ENCODE results near the gene RXRB.

Gene RXRB

DNA sequence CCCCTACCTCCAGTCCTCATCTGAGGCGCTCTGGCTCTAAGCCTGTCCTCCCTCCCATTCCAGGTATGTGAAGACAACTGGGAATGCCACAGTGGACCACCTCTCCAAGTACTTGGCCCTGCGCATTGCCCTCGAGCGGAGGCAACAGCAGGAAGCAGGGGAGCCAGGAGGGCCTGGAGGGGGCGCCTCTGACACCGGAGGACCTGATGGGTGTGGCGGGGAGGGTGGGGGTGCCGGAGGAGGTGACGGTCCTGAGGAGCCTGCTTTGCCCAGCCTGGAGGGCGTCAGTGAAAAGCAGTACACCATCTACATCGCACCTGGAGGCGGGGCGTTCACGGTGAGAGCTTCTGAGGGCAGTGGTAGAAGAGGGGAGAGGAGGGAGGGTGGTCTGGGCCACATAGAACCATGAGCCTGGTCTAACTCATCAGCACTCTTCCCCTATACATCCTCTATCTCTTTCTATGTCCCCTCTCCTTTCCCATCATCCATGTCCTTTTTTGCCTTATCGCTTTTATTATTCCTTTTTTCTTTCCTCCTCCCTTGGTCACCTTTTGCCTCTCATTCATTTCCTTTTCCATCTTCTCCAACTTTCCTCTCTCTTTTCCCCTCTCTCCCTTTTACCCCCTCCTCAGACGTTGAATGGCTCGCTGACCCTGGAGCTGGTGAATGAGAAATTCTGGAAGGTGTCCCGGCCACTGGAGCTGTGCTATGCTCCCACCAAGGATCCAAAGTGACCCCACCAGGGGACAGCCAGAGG lies 11.4 kb upstream of the RXRB start:
- DNase-seq (ENCODE audit: low read depth in 2 of 2) = no peak

GRCh38 chr6:33211136-33211535 lies 10.7 kb upstream of the RXRB start:
- no peak for DNase-seq (ENCODE audit: low read depth in 2 of 2)

DNA sequence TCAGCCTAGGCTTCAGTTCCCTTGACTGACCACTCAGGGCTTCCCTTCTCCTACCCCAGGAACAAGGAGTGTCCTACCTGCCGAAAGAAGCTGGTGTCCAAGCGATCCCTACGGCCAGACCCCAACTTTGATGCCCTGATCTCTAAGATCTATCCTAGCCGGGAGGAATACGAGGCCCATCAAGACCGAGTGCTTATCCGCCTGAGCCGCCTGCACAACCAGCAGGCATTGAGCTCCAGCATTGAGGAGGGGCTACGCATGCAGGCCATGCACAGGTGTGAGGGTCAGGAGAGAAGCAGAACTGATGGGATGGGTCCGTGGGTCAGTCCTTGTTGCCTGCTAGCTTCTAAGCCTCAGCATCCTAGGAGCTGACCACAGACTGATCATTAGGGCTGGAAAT lies 9.4 kb upstream of the RXRB start:
- DNase-seq (ENCODE audit: low read depth in 2 of 2) = no peak

GRCh38 chr6:33208091-33208967 lies 7.9 kb upstream of the RXRB start, which contains the start of gene RING1:
Gene RING1, plus strand, starts transcription at chr6:33208500. Its CDS starts 323 bp downstream, at chr6:33208823.
- DNase-seq (ENCODE audit: low read depth in 2 of 2) = peak; percentile 70 to 81

GRCh38 chr6:33207552-33208090 lies 7.2 kb upstream of the RXRB start:
- no peak for DNase-seq (ENCODE audit: low read depth in 2 of 2)

DNA sequence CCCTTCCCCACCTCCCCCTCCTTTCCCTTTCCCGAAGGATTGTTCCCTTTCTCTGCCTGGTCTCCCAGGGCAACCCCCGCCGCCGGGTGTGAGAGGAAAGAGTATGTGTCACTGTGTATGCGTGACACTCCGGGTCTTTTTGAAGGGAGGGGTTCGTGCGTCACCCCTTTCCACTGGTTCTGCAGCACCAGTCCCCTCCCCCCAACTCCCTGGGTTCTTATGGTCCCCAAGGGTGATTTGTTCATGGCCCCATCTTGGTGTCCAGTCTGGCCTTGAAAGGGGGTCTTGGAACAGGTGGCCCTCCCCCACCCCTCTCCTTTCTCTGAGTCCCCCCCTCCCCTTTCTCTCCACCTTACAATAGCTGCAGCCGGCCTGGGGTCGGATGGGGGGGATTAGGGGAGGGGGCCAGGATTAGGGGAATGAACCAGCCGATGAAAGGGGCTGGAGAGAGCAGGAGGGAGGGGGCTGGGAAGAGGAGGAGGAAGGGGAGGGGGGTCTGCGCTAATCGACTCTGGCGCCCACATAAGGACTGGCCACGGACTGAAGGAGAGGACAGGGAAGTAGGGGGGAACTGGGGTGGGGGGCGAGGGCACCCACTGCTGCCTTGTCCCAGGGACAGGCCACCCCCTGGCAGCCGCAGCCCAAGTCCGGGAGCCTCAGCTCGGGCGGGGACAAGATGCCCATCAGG lies 6.5 kb upstream of the RXRB start:
- DNase-seq (ENCODE audit: low read depth in 2 of 2) = no peak

- no peak for DNase-seq (ENCODE audit: low read depth in 2 of 2)
Observed at GRCh38 chr6:33206027-33206863, 5.8 kb upstream of the RXRB start.

DNA sequence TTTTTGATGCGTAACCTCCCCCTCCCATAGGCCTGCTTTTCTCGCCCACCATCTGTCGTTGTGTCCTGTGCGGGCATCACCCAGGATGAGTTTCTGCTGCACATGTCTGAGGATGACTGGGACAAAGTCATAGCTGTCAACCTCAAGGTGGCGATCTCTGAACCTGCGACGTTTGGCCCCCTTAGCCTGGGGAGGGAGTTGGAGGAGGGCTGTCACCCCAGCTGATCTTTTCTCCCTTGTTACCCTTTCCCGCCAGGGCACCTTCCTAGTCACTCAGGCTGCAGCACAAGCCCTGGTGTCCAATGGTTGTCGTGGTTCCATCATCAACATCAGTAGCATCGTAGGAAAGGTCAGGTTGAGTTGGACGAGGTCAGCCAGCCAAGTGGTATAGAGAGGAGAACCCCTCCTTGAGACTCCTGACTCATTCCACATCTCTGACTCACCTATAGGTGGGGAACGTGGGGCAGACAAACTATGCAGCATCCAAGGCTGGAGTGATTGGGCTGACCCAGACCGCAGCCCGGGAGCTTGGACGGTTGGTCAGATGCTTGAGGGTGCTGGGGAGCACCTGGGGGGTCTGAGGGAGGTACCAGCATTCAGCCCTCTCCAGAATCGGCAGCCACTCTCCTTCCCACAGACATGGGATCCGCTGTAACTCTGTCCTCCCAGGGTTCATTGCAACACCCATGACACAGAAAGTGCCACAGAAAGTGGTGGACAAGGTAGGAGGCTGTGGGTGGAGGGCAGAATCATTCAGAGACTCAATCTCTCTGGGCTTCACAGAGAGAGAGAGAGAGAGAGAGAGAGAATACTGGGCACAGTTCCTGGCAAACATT lies 4.9 kb upstream of the RXRB start:
- peak; percentile 50 to 52 for DNase-seq (ENCODE audit: low read depth in 2 of 2)

- DNase-seq (ENCODE audit: low read depth in 2 of 2) = peak; percentile 88 to 93
Observed at GRCh38 chr6:33204415-33205190, 4.1 kb upstream of the RXRB start, which contains the start of gene HSD17B8. Gene HSD17B8, plus strand, starts transcription at chr6:33204655. Its CDS starts 14 bp downstream, at chr6:33204669.

GRCh38 chr6:33204165-33204414 lies 3.6 kb upstream of the RXRB start:
- DNase-seq (ENCODE audit: low read depth in 2 of 2) = no peak

- DNase-seq (ENCODE audit: low read depth in 2 of 2) = no peak
Observed at GRCh38 chr6:33203443-33204164, 3.1 kb upstream of the RXRB start.

- no peak for DNase-seq (ENCODE audit: low read depth in 2 of 2)
Observed at GRCh38 chr6:33202799-33203198, 2.3 kb upstream of the RXRB start.

GRCh38 chr6:33201935-33202334 lies 1.5 kb upstream of the RXRB start:
- DNase-seq (ENCODE audit: low read depth in 2 of 2) = no peak

DNA sequence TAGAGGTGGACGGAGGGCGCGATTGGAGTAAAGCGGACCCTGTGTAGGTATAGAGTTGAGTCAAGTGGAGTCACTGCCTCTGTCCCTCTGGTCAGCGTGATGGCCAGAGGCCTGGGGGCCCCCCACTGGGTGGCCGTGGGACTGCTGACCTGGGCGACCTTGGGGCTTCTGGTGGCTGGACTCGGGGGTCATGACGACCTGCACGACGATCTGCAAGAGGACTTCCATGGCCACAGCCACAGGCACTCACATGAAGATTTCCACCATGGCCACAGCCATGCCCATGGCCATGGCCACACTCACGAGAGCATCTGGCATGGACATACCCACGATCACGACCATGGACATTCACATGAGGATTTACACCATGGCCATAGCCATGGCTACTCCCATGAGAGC lies 681 bp upstream of the RXRB start:
- no peak for DNase-seq (ENCODE audit: low read depth in 2 of 2)

GRCh38 chr6:33199687-33200218 lies 712 bp downstream of the RXRB start:
- DNase-seq (ENCODE audit: low read depth in 2 of 2) = peak in 1 of 2 donors; percentile 61

GRCh38 chr6:33198853-33199436 lies 1.5 kb downstream of the RXRB start:
- DNase-seq (ENCODE audit: low read depth in 2 of 2) = no peak

GRCh38 chr6:33198159-33198852 lies 2.2 kb downstream of the RXRB start:
- no peak for DNase-seq (ENCODE audit: low read depth in 2 of 2)

Data from stimulated activated CD4-positive, alpha-beta T cell treated with anti-CD3 and anti-CD28 coated beads, Interleukin-15, amount 100 ng/mL, for 48 hours (primary cell).